NCI-H146 (cell line): Measurements from ENCODE around the gene TACC3.

Experiments
- DNase-seq: peaks from one replicate; lab custom pipeline; 2025; lab: John Stamatoyannopoulos, UW

The TACC3 gene

DNA sequence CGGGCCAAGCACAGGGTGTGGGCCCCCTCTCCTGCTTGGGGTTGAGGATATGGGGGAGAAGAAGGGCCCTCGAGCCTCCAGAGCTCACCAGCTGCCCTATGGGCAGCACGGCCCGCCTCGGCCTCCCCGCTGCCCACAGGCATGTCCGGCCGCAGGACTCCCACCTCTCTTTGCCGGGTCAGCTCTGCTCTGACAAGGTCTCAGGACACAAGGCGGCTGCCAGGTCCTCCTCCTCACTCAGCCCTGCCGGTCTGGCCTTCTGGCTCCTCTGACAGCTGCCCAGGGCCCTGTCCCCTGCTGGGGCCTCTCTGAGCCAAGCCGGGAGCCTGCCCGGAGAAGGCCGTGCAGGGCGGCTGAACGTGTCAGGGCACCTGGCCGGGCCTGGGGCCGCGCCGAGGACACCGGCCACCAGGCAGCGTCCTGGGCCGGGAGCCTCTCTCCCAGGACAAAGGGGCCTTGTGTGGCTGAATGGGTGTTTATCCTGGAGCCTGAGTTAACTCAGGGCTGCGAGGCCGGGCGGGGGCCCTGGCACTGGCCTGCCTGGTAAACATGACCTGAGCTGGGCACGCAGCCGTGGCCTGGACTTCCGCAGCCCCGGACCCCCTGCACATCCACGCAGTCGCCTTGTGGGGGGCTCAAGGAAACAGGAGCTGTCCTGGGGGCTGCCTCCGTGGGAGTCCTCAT lies 25.7 kb downstream of the TACC3 start:
- DNase-seq = no peak

GRCh38 chr4:1747603-1747967 lies 26.3 kb downstream of the TACC3 start:
- no peak for DNase-seq

DNA sequence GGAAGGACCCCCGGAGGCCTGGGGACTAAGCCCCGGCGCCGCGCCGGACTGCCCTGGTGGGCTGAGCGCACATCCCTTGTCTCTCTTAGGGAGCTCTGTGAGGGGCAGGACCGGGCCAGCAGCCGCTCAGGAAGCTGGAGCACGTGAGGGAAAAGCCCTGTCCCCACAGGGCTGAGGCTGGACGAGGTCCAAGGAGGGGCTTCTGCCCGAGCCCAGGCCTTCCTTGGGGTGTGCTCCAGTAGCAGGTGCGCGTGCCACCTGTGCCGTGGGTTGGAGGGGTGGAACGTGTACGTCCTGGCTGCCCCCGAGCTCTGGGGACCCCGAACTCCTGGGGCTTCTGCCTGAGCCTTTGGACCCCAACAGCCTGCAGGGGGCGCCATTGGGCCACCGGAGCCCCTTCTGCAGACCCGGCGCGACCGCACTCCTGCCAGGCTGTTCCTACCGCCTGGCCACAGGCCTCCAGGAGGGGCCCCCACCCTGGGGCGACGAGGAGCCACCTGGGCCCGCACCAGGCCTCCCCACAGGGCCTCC lies 27.2 kb downstream of the TACC3 start:
- DNase-seq = peak; percentile 76

- no peak for DNase-seq
These were observed 28.0 kb downstream of the TACC3 start for GRCh38 chr4:1749370-1749769.

GRCh38 chr4:1749826-1750225 lies 28.5 kb downstream of the TACC3 start:
- no peak for DNase-seq

DNA sequence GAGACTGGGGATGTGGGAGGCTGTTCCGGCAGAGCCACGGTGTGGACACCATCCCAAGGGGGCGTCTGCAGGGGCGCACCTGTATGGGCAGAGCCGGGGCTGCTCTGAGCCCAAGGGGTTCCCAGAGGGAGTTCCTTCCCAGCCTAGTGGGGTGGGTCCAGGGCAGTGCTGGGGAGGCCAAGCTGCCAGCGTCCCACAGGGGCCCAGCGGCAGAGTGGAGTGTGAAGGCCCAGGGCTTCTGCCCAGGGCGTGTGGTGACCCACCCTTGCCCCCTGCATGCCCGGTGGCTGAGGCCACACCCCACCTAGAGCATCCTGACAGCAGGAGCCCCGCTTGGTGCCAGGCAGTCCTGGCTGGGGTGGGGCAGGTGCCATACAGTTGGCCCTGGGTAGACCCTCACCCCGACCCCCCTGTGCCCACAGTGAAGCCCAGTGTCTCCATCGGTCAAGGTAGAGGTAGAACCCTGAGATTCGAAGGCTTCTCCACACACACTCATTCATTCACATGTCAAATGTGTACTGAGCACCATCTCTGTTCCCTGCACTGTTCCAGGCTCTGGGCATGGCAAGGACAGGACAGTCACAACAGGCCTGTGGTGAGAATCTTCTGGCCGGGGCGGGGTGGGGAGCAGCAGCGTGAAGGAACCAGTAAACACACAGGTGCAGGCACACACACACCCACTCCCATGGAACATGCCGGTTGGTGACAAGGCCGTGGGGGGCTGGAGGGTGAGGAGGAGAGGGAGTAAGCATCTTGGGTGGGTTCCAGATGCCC lies 29.2 kb downstream of the TACC3 start:
- DNase-seq = no peak

- DNase-seq = no peak
These were observed 30.0 kb downstream of the TACC3 start for GRCh38 chr4:1751155-1751918.

DNA sequence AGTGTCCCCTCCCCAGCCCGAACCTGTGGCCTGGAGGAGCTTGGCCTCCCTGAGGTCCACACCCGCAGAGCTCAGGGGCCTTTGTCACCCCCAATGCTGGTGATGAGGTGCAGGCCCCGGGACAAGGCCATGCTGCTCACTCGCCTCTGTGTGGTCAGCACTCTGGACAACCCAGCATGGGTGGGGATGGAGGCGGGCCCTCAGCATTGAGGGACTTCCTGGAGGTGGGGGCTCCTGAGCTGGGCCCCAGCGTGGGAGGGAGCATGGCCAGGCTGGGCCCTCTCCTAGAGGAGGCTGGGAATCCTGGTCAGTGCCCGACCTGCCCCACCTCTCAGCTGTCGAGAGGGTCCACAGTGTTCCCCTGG lies 30.6 kb downstream of the TACC3 start:
- DNase-seq = no peak

GRCh38 chr4:1752284-1753041 lies 31.1 kb downstream of the TACC3 start:
- DNase-seq = no peak

DNA sequence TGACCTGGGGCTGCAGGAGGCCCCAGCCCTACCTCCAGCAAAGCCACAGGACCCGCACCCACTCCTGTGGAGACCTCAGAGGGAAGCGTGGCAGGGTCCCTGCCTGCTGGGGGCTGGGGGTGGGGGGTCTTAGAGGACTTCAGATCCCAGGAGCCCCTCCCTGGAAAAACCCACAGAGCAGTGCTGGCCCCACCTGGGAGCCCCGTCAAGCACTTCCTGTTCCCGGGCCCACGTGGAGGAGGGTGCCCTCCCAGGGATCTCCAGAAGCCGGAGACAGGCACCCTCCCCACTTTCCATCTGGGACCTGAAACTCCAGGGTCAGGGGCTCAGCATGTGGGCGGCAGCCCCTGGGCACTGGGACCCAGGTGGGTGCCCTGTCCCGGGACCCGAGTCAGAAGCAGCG lies 32.0 kb downstream of the TACC3 start:
- no peak for DNase-seq

- no peak for DNase-seq
These were observed 32.5 kb downstream of the TACC3 start for GRCh38 chr4:1753697-1754311.

DNA sequence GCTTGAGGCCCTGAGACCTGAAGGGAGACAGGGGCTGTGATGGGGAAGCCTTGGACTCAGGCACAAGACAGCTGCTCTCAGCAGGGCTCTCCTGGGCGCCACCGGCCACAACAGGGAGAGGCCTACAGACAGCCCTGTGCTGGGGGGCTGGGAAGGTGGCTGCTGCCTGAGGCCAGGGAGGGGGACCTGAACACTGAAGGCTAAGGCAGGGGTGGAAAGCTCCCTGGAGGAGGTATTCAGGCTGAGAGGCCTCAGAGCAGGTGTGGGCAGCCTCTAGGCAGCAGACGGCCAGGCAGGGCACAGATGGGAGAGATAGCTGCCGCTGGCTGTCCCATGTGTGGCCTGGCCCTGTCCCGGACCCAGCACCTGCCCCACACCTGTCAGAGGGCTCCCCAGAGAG lies 33.0 kb downstream of the TACC3 start:
- DNase-seq = no peak

DNA sequence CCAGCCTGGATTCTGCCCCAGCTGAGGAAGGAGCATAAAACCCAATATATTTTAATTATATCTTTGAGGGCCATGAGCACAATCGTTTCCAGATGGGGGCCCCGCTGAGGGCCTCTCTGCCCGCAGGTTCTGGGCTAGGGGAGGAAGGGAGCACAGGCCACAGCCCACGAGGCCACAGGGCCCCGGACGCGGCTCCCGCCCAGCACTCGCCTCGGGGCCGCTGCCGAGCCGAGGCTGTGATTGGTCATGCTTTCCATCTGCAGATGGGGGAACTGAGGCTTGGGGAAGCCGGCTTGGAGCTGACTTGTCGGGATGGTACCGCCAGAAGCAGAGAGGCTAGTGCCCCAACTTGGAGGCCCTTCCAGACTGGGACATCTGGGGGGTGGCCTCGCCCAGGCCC lies 34.0 kb downstream of the TACC3 start:
- no peak for DNase-seq

DNA sequence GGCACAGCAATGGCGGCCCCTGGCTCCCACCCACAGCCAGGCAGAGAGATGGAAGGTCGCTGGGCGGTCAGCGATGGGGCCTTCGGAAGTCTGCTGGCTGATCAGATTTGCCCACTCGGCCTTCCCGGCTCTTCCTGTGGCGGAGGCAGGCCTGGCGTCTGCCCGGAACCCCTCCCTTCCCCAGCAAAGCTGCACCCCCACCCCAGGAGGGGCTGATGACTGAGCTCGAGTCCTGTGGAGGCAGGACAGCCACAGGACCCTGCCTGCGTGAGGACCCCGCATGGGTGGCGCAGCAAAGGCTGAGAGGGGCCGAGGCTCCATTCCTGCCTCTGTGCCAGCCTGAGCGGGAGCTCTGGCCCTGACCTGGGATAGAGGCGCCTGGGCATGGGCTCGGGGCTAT lies 34.8 kb downstream of the TACC3 start:
- DNase-seq = no peak

DNA sequence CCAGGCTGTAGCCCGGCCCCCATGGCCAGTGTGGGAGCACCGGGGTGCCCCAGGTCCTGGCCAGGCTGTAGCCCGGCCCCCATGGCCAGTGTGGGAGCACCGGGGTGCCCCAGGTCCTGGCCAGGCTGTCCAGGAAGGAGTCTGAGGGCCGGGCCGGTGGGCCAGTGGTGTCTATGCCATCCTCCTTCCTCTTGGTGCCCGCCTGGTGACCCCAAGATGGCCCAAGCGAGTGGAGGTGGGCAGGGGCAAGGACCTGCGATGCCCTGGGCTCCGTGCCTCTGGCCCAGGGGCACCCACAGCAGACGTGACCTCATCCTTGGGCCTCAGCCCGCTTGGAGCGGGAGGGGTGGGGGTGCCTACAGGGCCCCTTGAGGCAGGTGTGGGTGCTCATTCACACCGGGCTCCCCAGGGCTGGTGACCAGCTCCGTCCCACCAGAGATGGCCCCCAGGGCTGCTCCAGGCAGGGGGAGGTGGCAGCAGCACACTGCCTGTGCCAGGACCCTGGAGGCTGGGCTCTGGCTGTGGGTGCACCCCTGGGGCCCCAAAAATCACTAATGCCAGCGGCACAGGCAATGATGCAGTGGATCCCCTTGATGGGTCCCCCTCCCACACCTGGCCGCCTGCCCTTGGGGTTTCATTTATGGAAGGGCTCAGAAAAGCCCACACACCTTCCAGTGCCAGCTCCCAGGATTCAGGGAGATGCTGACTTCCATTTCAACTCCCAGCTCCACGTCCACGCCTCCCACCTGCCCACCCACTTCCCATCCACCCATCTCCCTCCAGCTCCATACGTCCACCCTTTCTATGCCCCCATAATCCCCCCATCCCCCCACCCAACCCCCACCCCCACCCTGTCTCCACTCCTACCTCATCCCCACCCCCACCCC lies 35.8 kb downstream of the TACC3 start:
- DNase-seq = no peak

GRCh38 chr4:1757836-1758235 lies 36.5 kb downstream of the TACC3 start:
- DNase-seq = no peak

GRCh38 chr4:1758306-1759121 lies 37.2 kb downstream of the TACC3 start:
- no peak for DNase-seq

DNA sequence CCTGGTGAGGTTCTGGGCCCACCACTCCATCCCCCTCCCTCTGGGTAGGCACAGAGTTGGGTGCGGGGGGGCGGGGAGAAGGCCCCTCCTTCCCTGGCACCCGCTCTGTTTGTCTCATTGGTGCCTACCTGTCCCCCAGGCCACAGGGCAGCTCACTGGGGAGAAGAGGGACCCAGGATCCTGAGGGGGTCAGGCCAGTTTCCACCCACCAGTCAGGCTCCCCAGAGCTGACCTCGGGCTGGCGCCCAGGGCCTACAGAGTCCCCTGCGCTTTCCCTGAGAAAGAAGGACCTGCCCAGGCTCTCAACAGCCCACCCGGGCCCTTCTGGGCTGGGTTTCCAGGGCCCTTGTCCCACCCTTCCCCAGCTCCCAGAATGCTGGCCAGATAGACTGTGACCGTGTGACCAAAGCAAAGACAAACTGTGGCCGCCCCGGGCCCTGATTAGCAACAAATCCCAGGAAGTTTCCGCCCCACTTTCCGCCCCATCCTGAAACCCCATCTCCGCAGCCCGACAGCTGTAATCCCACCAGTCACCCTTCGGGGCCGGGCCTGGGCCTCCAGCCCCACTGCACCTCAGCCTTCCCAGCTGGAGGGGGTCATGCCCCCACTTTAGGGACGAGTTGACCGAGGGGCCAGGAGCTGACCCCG lies 38.0 kb downstream of the TACC3 start:
- DNase-seq = no peak

DNA sequence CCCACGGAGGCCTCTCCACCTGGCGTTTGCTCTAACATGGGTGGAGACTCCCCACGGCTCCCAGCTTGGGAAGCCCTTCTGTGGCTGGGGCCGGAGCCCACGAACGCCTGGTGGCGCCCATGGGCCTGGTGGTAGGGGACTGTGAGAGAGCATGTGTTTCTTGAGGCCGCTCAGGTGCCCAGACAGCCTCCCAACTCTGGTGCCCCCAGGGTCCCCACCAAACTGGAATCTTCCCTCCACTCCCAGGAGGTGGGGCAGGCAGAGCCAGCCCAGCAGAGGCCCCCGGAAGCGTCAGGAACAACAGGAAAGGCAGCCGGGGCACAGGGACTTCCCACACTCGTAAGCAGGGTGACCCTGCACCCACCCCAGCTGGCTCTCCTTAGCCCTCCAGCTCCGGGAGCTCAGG lies 38.5 kb downstream of the TACC3 start:
- no peak for DNase-seq
